GM12878 (cell line): ENCODE results near the gene OSCP1.
A peak's percentile ranks its signal among the peaks of the same experiment; 100 is the strongest.

Experiments
- ATF7 ChIP-seq: fragments of 450-650 bp; IDR thresholded peaks from 2 replicates; pipeline ENCODE4 v1.6.1; 2016; ENCODE audit warnings: low read depth, mild to moderate bottlenecking
- ETV6 ChIP-seq, 2 experiments: fragments of 450-650 bp in 1 of 2; IDR thresholded peaks in 1 of 2; conservative IDR thresholded peaks in 1 of 2; 2 replicates each; pipeline ENCODE4 v1.6.1; 2014; ENCODE audit warnings: antibody characterized with exemption in 1 of 2, borderline replicate concordance in 1 of 2, low read depth in 1 of 2, mild to moderate bottlenecking in 1 of 2, moderate library complexity in 1 of 2
- FOS ChIP-seq: IDR thresholded peaks from 3 replicates; pipeline ENCODE4 v1.6.1; 2011; ENCODE audit warnings: borderline replicate concordance; ENCODE audit not compliant: insufficient read length; ENCODE audit errors: extremely low read depth
- NRF1 ChIP-seq: conservative IDR thresholded peaks from 2 replicates; pipeline ENCODE4 v1.6.1; 2011; ENCODE audit warnings: mild to moderate bottlenecking, low read depth, low read length, improper control_type of control experiment
- POU2F2 ChIP-seq: IDR thresholded peaks from 3 replicates; pipeline ENCODE4 v1.6.1; 2011; ENCODE audit warnings: low read depth, mild to moderate bottlenecking, low read length, borderline replicate concordance
- SIN3A ChIP-seq: IDR thresholded peaks from 2 replicates; pipeline ENCODE4 v1.6.1; 2012; ENCODE audit warnings: low read depth, low read length, improper control_type of control experiment
- SRF ChIP-seq, 2 experiments: IDR thresholded peaks; 2 replicates each; pipeline ENCODE4 v1.6.1; 2011; ENCODE audit warnings: low read depth in 2 of 2, low read length in 2 of 2, mild to moderate bottlenecking in 1 of 2, moderate library complexity in 1 of 2
- ZBED1 ChIP-seq: IDR thresholded peaks from 2 replicates; pipeline ENCODE4 v1.6.1; 2016; ENCODE audit warnings: borderline replicate concordance
- ZNF384 ChIP-seq: IDR thresholded peaks from 2 replicates; pipeline ENCODE4 v1.6.1; 2012; ENCODE audit warnings: low read depth, mild to moderate bottlenecking, low read length, improper control_type of control experiment, borderline replicate concordance
- TF ChIP-seq, protein P1 (sequence below): fragments of 450-650 bp; formaldehyde crosslinking; IDR thresholded peaks from 2 replicates; pipeline ENCODE4 v1.5.0; 2022; ENCODE audit warnings: mild to moderate bottlenecking, missing genetic modification characterization
- TF ChIP-seq, protein P2 (sequence below), 3 experiments: IDR thresholded peaks in 2 of 3; conservative IDR thresholded peaks in 1 of 3; 2 replicates each; pipeline ENCODE4 v1.5.1; 2011; ENCODE audit warnings: low read depth in 3 of 3, low read length in 3 of 3, mild to moderate bottlenecking in 3 of 3, control low read depth in 2 of 3, moderate library complexity in 2 of 3, inconsistent platforms in 1 of 3, mixed read lengths in 1 of 3; ENCODE audit not compliant: control insufficient read depth in 2 of 3, insufficient read depth in 1 of 3; ENCODE audit errors: extremely low read depth in 1 of 3

DNA sequence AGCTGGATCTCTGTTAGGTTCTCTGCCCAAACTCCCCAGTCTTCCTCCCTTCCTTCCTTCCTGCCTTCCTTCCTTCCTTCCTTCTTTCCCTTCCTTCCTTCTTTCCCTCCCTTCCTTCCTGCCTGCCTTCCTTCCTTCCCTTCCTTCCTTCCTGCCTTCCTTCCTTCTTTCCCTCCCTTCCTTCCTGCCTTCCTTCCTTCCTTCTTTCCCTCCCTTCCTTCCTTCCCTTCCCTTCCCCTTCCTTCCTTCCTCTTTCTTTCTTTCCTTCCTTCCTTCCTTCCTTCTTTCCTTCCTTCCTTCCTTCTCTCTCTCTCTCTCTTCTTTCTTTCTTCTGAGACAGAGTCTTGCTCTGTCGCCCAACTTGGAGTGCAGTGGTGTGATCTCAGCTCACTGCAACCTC is 43.8 kb downstream of the OSCP1 start:
- TF ChIP-seq, protein P1, sequence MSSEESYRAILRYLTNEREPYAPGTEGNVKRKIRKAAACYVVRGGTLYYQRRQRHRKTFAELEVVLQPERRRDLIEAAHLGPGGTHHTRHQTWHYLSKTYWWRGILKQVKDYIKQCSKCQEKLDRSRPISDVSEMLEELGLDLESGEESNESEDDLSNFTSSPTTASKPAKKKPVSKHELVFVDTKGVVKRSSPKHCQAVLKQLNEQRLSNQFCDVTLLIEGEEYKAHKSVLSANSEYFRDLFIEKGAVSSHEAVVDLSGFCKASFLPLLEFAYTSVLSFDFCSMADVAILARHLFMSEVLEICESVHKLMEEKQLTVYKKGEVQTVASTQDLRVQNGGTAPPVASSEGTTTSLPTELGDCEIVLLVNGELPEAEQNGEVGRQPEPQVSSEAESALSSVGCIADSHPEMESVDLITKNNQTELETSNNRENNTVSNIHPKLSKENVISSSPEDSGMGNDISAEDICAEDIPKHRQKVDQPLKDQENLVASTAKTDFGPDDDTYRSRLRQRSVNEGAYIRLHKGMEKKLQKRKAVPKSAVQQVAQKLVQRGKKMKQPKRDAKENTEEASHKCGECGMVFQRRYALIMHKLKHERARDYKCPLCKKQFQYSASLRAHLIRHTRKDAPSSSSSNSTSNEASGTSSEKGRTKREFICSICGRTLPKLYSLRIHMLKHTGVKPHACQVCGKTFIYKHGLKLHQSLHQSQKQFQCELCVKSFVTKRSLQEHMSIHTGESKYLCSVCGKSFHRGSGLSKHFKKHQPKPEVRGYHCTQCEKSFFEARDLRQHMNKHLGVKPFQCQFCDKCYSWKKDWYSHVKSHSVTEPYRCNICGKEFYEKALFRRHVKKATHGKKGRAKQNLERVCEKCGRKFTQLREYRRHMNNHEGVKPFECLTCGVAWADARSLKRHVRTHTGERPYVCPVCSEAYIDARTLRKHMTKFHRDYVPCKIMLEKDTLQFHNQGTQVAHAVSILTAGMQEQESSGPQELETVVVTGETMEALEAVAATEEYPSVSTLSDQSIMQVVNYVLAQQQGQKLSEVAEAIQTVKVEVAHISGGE, result no peak
- TF ChIP-seq, protein P2, sequence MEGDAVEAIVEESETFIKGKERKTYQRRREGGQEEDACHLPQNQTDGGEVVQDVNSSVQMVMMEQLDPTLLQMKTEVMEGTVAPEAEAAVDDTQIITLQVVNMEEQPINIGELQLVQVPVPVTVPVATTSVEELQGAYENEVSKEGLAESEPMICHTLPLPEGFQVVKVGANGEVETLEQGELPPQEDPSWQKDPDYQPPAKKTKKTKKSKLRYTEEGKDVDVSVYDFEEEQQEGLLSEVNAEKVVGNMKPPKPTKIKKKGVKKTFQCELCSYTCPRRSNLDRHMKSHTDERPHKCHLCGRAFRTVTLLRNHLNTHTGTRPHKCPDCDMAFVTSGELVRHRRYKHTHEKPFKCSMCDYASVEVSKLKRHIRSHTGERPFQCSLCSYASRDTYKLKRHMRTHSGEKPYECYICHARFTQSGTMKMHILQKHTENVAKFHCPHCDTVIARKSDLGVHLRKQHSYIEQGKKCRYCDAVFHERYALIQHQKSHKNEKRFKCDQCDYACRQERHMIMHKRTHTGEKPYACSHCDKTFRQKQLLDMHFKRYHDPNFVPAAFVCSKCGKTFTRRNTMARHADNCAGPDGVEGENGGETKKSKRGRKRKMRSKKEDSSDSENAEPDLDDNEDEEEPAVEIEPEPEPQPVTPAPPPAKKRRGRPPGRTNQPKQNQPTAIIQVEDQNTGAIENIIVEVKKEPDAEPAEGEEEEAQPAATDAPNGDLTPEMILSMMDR (IDR thresholded peaks at IDR 0.05 in 2 of 3, conservative IDR thresholded peaks at IDR 0.05 in 1 of 3; ENCODE audit: control insufficient read depth in 2 of 3, extremely low read depth in 1 of 3, insufficient read depth in 1 of 3, low read depth in 3 of 3, low read length in 3 of 3), result no peak
- TF ChIP-seq FOS (no peak), NRF1 (no peak), SIN3A (no peak), SRF (IDR thresholded peaks at IDR 0.05; ENCODE audit: low read depth in 2 of 2, low read length in 2 of 2) (no peak), POU2F2 (no peak), ATF7 (no peak), ETV6 (conservative IDR thresholded peaks at IDR 0.05 in 1 of 2, IDR thresholded peaks at IDR 0.05 in 1 of 2; ENCODE audit: borderline replicate concordance in 1 of 2, low read depth in 1 of 2) (peak in 1 of 2 experiments; percentile 50; a peak in 1 of 4 replicates), ZBED1 (no peak), ZNF384 (no peak)
